Psoas muscle (tissue), 8 donors: Measurements from ENCODE around the gene PARS2. TPM values are rescaled to one million over a fixed set of nuclear protein-coding genes. Genes with fewer than 3 reads are reported as not detected.

Experiments used
- ATAC-seq, 4 donors: fragments of 200-7000 bp; cut with Tn5 transposase; one replicate each; pipeline ENCODE4 v1.9.1; 2020; ENCODE audit warnings: moderate library complexity in 3 of 4, mild to moderate bottlenecking in 2 of 4
- DNase-seq, 2 donors: peaks; one replicate each; pipeline ENCODE4 v3.0.0-alpha.2; 2020
- H3K27ac ChIP-seq: fragments of 200-600 bp; one replicate; pipeline ENCODE4 v1.8.0; 2022
- H3K27me3 ChIP-seq, 3 donors: fragments of 200-600 bp in 1 of 3; one replicate each; pipeline versions ENCODE4 v1.6.1 to v1.8.0; 2013 to 2022; ENCODE audit warnings: low read length in 2 of 3, mild to moderate bottlenecking in 2 of 3, moderate library complexity in 1 of 3; ENCODE audit not compliant: insufficient read depth in 3 of 3
- H3K36me3 ChIP-seq, 2 donors: fragments of 200-600 bp in 1 of 2; one replicate each; pipeline versions ENCODE4 v1.6.1 to v1.8.0; 2013 to 2022; ENCODE audit warnings: low read depth in 1 of 2, mild to moderate bottlenecking in 1 of 2, moderate library complexity in 1 of 2; ENCODE audit not compliant: insufficient read depth in 1 of 2
- H3K4me1 ChIP-seq: fragments of 200-600 bp; one replicate; pipeline ENCODE4 v1.8.0; 2022
- H3K4me3 ChIP-seq: fragments of 200-600 bp; one replicate; pipeline ENCODE4 v1.8.0; 2022; ENCODE audit warnings: mild to moderate bottlenecking
- H3K9me3 ChIP-seq: fragments of 200-600 bp; one replicate; pipeline ENCODE4 v1.8.0; 2022
- CTCF ChIP-seq: fragments of 200-600 bp; IDR thresholded peaks from one replicate; pipeline ENCODE4 v1.8.0; 2022; ENCODE audit warnings: antibody characterized with exemption
- WGBS, 3 donors: extraction: QIAGEN DNeasy Blood & Tissue Kit; methylation state at CpG; one replicate each; pipeline versions ENCODE4 v1.1.6 to v1.1.7; 2013; 5-methylcytosine and 5-hydroxymethylcytosine counted together
- intact Hi-C, 2 donors: fragments of 100-400 bp; cut with DNase I; formaldehyde crosslinking; loops; one replicate each; pipeline versions ENCODE4 v1.11.0 to v1.14.2; 2022
- polyA plus RNA-seq, 3 donors: library from polyadenylated mRNA; stranded (reverse); fragments of 200-250 nt; gene quantifications; one replicate each; pipeline ENCODE4 v1.2.3, GENCODE V29; 2013
- total RNA-seq, 4 donors: library from RNA; stranded (reverse); fragmentation: NEBNext Ultra II Directional in 2 of 4; extraction: Animal tissue kit (Norgen Biotek cat#: 25700) in 2 of 4; gene quantifications; one replicate each; pipeline versions ENCODE4 v1.2.1 to v1.2.4, GENCODE V29; 2021 to 2023
- donor health status: healthy with polysubstance abuse.
- donor health status: DM: no; HTN: no; CAD: no; lungs with moderate emphysema.
- donor health status: Bipolar disorder and iron deficiency.
- donor health status: healthy.
- donor health status: DM: yes; HTN: yes; CAD: no.
- donor health status: DM: no; HTN: no; CAD: no.
- donor health status: DM: no; HTN: no; CAD: no.
- donor health status: DM: yes; HTN: yes; CAD: no.

The PARS2 gene
- total and polyA plus RNA-seq, 7 donors, result 2.4 to 5.6 (median 3.5) TPM

GRCh38 chr1:54774820-54775498 lies 10.6 kb upstream of the PARS2 start:
- no peak for ATAC-seq
- 52 to 59% (median 55%) methylated on average over 15 of the region's 15 CpGs for WGBS, 3 donors
- intact Hi-C loops, result no loop called here
- no peak overlapping the region for H3K27ac ChIP-seq
- no peaks in the 10 kb centered on the region for H3K9me3 ChIP-seq
- H3K4me1 ChIP-seq, result no peaks in the 10 kb centered on the region
- peaks cover 0 to 2% (median 0%) of the 10 kb centered on the region in 3 donors for H3K27me3 ChIP-seq
- no peak for DNase-seq
- no peak overlapping the region for H3K4me3 ChIP-seq
- no peak for TF ChIP-seq CTCF
- H3K36me3 ChIP-seq, result no peaks in the 10 kb centered on the region

GRCh38 chr1:54772951-54773350 lies 8.6 kb upstream of the PARS2 start:
- no peaks in the 10 kb centered on the region for H3K27me3 ChIP-seq
- no peak overlapping the region for H3K4me3 ChIP-seq
- no peak for ATAC-seq
- no peaks in the 10 kb centered on the region for H3K9me3 ChIP-seq
- H3K27ac ChIP-seq, result no peak overlapping the region
- H3K36me3 ChIP-seq, result no peaks in the 10 kb centered on the region
- no peak for TF ChIP-seq CTCF
- H3K4me1 ChIP-seq, result no peaks in the 10 kb centered on the region
- DNase-seq, result no peak
- WGBS, 3 donors, result 82 to 89% (median 88%) methylated on average over 2 of the region's 2 CpGs
- intact Hi-C loops, result no loop called here

GRCh38 chr1:54768093-54768492 lies 3.8 kb upstream of the PARS2 start:
- intact Hi-C loops, result no loop called here
- no peak for TF ChIP-seq CTCF
- H3K4me3 ChIP-seq, result no peak overlapping the region
- H3K9me3 ChIP-seq, result no peaks in the 10 kb centered on the region
- peaks cover 6% of the 10 kb centered on the region for H3K4me1 ChIP-seq
- H3K27ac ChIP-seq, result no peak overlapping the region
- H3K36me3 ChIP-seq, result no peaks in the 10 kb centered on the region
- DNase-seq (no peak), ATAC-seq (no peak)
- no peaks in the 10 kb centered on the region for H3K27me3 ChIP-seq
- WGBS, 3 donors, result 78 to 83% (median 82%) methylated on average over 5 of the region's 5 CpGs

- H3K4me3 ChIP-seq, result no peak overlapping the region
- H3K27me3 ChIP-seq, result no peaks in the 10 kb centered on the region
- no peak overlapping the region for H3K27ac ChIP-seq
- DNase-seq (no peak), ATAC-seq (no peak)
- 56 to 64% (median 59%) methylated on average over 6 of the region's 6 CpGs for WGBS, 3 donors
- no peaks in the 10 kb centered on the region for H3K9me3 ChIP-seq
- H3K4me1 ChIP-seq, result peaks cover 6% of the 10 kb centered on the region
- intact Hi-C loops, result no loop called here
- TF ChIP-seq CTCF, result no peak
- H3K36me3 ChIP-seq, result no peaks in the 10 kb centered on the region
Observed at GRCh38 chr1:54767526-54767925, 3.2 kb upstream of the PARS2 start.

GRCh38 chr1:54766726-54767125 lies 2.4 kb upstream of the PARS2 start:
- WGBS, 3 donors, result 23 to 27% (median 26%) methylated on average over 4 of the region's 4 CpGs
- Histone ChIP-seq H3K9me3 (no peaks in the 10 kb centered on the region), H3K27ac (no peak overlapping the region), H3K4me1 (peaks cover 6% of the 10 kb centered on the region), H3K27me3 (no peaks in the 10 kb centered on the region), H3K36me3 (no peaks in the 10 kb centered on the region), H3K4me3 (no peak overlapping the region)
- TF ChIP-seq CTCF, result no peak
- ATAC-seq, result no peak
- intact Hi-C loops, result no loop called here
- no peak for DNase-seq
